GM12891 (cell line): Measurements from ENCODE around the gene SLC4A4.
"Not testable (repeated sequence)": the region's sequence is repeated elsewhere in the genome, so short reads cannot be mapped to it uniquely, and the experiment has no call there.

Experiments
- DNase-seq: peaks from one replicate; pipeline ENCODE4 v3.0.0; 2011; ENCODE audit warnings: low spot score; ENCODE audit not compliant: insufficient read length
- FAIRE-seq: peaks from 2 replicates; lab custom pipeline; 2011; peaks lifted over from hg19 to GRCh38; lab: Jason Lieb, UNC
- PAX5 ChIP-seq: IDR thresholded peaks from 2 replicates; pipeline ENCODE4 v1.6.1; 2011; ENCODE audit warnings: low read length, moderate library complexity, mild to moderate bottlenecking; ENCODE audit not compliant: insufficient read depth, severe bottlenecking
- POLR2A ChIP-seq: IDR thresholded peaks from 2 replicates; pipeline ENCODE4 v1.6.1; 2011; ENCODE audit warnings: low read depth, low read length, control low read depth
- POLR2AphosphoS5 ChIP-seq: IDR thresholded peaks from 2 replicates; pipeline ENCODE4 v1.6.1; 2011; ENCODE audit warnings: low read depth, low read length, control low read depth
- POU2F2 ChIP-seq: IDR thresholded peaks from 2 replicates; pipeline ENCODE4 v1.6.1; 2011; ENCODE audit warnings: low read depth, mild to moderate bottlenecking, control low read depth, low read length, moderate library complexity
- SPI1 ChIP-seq: IDR thresholded peaks from 2 replicates; pipeline ENCODE4 v1.6.1; 2011; ENCODE audit warnings: low read depth, low read length, control low read depth
- TAF1 ChIP-seq: IDR thresholded peaks from 2 replicates; pipeline ENCODE4 v1.6.1; 2011; ENCODE audit warnings: low read depth, low read length, control low read depth

Gene SLC4A4

DNA sequence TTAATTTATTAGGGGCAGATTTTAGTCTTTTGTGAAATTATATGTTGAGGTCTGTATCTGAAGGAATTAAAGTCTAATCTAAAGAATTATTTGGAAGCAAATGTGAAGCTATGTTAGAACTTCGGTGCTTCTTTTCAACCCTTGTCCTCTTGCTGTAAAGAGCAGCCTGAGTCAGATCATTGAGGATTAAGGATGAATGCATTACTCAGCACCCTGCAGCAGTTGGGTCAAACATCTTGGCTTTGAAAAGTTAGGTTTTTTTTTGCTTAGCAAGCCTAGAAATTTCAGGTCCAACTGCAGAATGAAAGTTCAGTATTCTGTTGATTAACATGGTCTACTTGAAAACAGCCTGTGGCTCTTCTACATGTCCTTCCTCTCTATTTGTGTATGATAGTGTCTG lies 57.6 kb downstream of the SLC4A4 start:
- TF ChIP-seq POLR2AphosphoS5: no peak
- no peak for TF ChIP-seq POU2F2
- TF ChIP-seq TAF1: no peak
- TF ChIP-seq PAX5: no peak
- no peak for TF ChIP-seq SPI1
- TF ChIP-seq POLR2A: no peak
- DNase-seq (no peak), FAIRE-seq (no peak)

- TF ChIP-seq PAX5 (no peak), POU2F2 (no peak)
- no peak for DNase-seq
- no peak for FAIRE-seq
These were observed 62.0 kb downstream of the SLC4A4 start for GRCh38 chr4:71400810-71401209.

GRCh38 chr4:71402616-71403015 lies 63.8 kb downstream of the SLC4A4 start:
- no peak for FAIRE-seq
- TF ChIP-seq POU2F2: no peak
- no peak for TF ChIP-seq PAX5
- no peak for TF ChIP-seq SPI1
- TF ChIP-seq POLR2A: no peak
- no peak for TF ChIP-seq POLR2AphosphoS5
- TF ChIP-seq TAF1: no peak
- DNase-seq: no peak

- TF ChIP-seq SPI1 (no peak), PAX5 (no peak), TAF1 (no peak), POU2F2 (no peak), POLR2AphosphoS5 (no peak), POLR2A (no peak)
- DNase-seq (no peak), FAIRE-seq (no peak)
These were observed 65.2 kb downstream of the SLC4A4 start for GRCh38 chr4:71404049-71404448.

- no peak for FAIRE-seq
- no peak for TF ChIP-seq SPI1
- no peak for TF ChIP-seq POU2F2
- TF ChIP-seq TAF1: no peak
- no peak for TF ChIP-seq POLR2A
- DNase-seq: no peak
These were observed 67.0 kb downstream of the SLC4A4 start for GRCh38 chr4:71405791-71406190.

- TF ChIP-seq PAX5: no peak
- no peak for TF ChIP-seq SPI1
- TF ChIP-seq POU2F2: no peak
- TF ChIP-seq POLR2A: no peak
- no peak for TF ChIP-seq TAF1
- no peak for TF ChIP-seq POLR2AphosphoS5
- DNase-seq (no peak), FAIRE-seq (no peak)
These were observed 67.7 kb downstream of the SLC4A4 start for GRCh38 chr4:71406459-71406963.

GRCh38 chr4:71408961-71409360 lies 70.1 kb downstream of the SLC4A4 start:
- DNase-seq, FAIRE-seq: not testable (repeated sequence)

DNA sequence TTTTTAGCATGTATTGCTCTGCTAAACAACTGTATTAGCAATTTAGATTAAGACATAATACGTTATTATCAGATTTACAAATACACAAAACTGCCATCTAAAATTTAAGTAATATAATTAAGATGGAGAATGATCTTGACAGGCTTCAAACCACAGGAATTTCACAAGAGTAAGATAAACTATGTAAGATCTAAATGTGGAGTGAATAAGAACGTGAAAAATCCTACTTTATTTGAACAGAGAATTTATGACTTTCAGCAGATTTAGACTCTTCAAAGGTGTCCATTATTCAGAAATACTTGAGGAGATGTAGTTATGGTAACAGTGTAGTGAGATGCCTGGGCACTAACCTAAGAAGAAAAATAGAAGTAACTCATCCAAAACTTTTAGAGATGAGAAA lies 73.2 kb downstream of the SLC4A4 start:
- TF ChIP-seq TAF1 (no peak), PAX5 (no peak), SPI1 (no peak), POLR2AphosphoS5 (no peak), POU2F2 (no peak), POLR2A (no peak)
- FAIRE-seq: no peak
- DNase-seq: no peak

DNA sequence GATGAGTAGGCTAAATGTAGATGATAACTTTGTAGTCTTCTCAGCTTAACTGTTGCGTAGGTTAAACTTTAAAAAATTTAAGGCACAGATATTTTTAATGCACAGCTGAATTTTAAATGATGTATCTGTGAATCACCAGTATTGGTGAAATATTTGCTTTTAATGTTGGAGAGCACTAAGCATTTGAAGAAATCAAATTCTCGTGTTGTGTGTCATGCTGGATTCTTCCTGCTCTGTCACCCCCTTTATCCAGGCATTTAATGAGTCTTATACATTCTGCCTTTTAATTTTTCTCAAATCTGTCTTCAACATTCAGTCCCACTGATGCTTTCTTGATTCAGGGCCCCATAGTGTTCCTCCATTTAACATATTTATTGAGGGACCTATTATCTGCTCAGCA lies 76.7 kb downstream of the SLC4A4 start:
- TF ChIP-seq PAX5 (no peak), POLR2AphosphoS5 (no peak), POU2F2 (no peak), POLR2A (no peak), TAF1 (no peak), SPI1 (no peak)
- FAIRE-seq: no peak

DNA sequence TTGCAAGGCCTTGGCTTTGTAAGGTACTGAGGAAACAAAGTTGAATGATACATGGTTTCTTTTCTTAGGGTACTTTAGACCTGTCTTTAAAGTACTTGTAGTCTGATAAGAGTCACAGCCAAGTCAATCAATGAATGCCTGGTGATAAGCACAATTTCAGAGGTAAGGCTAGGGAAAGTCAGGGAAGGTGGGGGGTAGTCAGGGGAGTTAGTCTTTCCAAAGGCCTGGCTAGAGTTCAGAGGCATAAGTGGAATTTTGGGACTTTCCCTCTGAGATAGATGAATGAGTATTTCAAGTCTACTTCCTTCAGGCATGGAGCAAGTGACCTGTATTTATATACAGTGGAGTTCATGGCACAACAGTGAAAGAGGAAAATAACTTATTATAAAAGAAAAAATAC lies 78.3 kb downstream of the SLC4A4 start:
- no peak for TF ChIP-seq POU2F2
- no peak for TF ChIP-seq POLR2AphosphoS5
- TF ChIP-seq POLR2A: no peak
- TF ChIP-seq TAF1: no peak
- TF ChIP-seq SPI1: no peak
- TF ChIP-seq PAX5: no peak
- no peak for FAIRE-seq
- no peak for DNase-seq

More for the DNA sequence above, 76.7 kb downstream of the SLC4A4 start:
- DNase-seq: no peak

DNA sequence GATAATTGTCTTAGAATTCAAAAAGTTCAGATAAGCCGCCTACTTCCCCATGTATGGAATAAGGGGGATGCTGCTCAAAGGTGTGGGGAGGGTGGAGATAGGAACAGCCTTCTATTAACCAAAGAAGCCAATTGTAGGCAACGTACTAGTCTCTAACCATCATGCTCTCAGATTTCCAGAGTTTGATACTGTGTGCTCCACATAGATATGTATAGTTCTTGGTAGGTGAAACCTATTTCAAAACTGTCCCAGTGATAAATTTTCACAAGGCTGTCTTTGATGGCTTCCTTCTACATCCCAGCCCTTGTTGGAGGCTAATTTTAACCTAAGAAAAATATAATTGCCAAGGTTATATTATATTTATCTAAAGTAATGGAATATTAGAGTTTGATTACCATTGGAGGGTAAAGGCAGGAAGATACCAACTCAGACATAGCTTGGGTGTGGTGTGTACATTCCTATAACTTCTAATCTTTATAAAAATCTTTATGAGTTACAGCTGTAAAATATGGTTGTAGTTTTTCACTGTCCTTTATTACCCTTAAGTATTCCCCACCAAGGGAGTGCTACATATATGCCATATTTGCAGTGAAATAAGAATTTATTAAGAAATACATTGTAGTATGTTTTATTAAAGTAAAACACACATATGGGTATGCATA lies 87.7 kb downstream of the SLC4A4 start:
- TF ChIP-seq POLR2AphosphoS5 (no peak), POU2F2 (no peak), POLR2A (no peak), TAF1 (no peak), SPI1 (no peak), PAX5 (no peak)
- DNase-seq (no peak), FAIRE-seq (no peak)
